ENCODE measurements around the gene PIEZO2.

PIEZO2 gene

DNA sequence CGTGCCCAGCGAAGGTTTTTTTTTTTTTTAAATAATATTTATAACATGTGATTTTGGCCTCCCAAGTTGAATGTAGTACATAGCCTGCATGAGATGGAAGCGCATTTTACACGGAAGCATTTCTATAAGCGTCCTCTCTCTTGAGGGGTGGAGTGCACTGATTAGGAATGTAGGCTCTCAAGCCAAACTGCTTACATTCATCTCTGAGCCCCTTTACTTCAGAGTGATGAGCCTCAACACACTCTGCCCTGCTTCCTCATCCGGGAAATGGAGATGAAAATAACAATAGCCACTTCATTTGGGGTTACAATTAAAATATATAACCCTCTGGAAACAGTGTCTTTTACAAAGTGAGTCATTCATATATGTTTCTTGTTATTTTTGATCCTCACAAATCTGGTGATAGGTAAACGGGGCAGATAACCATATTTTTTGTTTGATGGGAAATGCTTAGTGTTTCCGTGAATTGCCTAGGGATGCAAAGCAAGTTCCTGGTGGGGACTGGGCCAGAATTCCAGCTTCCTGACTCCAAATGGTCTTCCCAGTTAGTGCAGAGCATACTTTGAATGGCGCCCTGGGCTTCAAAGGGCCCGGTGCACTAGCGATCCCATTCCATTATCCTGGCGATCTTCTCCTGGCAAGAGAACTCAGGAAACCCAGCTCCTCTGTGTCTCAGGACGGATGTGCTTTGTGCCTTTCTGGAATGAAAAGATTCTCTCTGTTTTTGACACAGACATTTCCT lies 124.3 kb downstream of the PIEZO2 start:
- DNase-seq: no peak

DNA sequence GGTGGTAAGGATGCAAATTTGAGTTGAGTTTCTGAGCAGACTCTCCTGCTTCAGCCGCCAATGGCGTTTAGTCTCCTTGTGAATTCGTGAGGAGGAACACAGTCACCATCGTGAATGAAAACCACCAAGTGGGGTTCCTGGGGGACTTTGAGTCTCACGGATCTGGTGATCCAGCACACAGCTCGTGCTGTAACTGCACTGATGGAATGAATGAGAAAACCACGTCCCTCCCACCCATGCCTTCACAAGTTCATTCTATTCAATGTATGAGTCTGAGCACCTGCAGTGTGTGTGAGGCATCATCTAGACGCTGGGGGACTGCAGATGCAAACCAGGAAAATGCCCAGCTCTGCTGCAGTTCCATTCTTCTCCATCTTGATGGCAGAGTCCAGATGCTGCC lies 127.9 kb downstream of the PIEZO2 start:
- no peak for DNase-seq

DNA sequence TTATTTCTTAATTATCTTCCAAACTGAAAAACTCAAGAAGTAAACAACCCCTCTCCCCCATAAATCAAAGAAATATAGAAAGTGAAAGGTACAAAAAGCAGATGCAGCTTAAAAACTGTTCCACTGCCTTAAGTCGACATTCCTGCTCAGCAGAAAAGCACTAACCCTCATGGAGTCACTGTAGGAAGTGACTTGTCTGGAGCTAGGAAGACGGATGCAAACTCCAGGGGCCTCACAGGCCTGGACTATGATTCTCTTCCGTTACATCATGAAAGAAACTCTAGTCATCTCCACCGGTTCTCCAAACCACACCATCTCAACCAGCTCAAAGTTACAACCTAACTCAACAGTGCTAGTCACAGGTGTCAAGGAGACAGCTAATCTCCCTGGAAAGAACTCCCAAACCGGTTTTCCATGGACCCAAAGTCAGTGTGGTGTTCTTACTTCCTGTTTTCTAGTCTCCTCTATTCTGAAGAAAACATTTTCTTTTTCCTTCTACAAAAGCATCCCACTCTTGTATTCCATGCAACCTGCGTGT lies 128.4 kb downstream of the PIEZO2 start:
- DNase-seq: no peak

DNA sequence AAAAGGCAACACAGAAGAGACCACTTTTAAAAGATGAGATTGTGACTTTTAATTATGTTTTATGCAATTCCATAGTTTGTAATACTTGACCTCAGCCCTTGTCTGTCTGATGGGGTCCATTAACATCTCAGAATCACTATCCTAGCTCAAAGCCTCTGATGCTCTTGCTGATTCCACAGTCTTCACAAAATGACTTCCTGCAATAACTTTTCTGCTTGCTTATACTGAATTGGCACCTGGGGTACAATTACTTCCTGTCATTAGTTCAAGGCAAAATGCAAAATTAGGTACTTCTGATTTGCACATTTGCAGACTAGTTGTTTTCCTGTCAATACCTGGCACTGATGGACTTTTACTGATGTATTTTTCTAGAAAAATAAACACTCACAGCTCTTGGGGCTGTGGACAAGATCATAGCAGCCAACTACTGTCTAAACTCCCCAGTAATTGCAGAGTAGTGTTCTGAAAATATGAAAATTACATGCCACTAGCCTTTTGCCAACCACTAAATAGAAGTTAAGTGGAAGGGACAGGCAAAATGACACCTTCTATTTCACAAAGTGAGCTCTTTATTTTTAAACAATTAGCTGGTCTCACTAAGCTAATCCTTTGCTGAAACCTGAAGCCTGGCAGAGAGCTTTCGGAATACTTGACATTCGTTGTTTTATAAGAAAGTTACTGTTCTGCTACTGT lies 129.1 kb downstream of the PIEZO2 start:
- DNase-seq: no peak

DNA sequence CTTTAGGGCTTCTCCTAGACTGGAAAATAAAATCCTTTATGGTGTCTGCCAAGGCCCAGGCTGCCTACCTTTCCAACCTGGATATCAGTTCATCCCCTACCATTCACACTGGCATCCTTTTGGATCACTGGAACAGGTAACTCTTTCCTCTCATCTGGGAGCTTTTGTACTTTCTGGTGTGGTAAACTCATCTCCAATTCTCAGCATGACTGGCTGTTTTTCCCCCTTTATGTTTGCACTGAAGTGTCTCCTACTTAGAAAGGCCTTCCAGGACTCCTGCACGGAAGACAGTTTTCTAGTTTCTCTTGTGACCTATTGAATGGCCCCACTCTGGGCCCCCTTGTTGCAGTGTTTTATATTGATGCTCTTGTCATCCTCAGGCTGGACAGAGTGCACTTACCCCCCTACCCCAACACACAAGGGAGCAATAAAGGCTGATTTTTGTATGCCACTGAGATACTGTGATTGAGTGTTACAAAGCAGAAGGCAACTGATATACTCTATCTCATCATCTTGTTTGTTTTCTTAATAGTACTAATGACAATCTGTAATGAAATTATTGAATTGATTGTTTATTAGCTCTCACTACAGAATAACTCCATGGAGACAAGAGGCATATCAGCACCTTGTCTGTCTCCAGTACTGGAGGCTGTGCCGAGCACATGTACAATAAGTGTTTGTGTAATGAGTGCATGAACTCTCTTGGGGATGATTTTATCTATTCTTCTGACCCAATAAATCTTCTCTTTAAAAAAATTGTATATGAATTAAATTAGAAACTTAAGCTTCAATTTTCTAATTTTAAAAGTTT lies 129.9 kb downstream of the PIEZO2 start:
- no peak for DNase-seq

DNA sequence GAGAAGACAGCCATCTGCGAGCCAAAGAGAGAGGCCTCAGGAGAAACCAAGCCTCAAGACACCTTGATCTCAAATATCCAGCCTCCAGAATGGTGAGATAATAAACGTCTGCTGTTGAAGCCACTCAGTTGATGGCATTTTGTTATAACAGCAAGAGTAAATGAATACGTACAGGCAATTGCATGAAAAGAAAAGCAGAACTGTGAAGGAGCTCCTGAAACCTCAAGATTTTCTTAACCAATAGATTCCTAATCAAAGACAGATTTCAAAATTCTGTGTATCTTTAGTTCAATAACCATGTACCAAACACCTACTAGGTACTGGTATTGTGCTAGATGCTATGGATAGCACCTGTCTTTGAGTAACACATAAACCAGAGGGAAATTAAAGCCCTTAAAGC lies 139.5 kb downstream of the PIEZO2 start:
- no peak for DNase-seq

DNA sequence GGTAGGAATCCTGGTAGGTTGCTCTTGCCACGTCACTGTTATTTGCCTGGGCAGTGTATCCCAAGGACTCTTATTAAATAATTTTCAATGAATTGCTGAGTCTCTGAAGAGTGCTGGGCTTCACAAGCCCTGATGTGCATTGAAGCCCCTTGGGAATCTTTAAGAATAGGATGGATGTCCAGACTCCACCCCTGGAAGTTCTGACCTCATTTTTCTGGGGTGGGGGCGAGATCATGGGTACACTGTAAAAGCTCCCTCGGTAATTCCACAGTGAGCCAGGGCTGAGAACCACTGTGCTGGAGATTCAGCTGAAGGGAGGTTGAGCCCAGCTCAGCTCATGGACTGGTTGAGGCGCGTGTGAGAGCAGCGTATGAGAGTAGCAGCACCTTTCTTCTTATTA lies 140.2 kb downstream of the PIEZO2 start:
- DNase-seq: no peak

DNA sequence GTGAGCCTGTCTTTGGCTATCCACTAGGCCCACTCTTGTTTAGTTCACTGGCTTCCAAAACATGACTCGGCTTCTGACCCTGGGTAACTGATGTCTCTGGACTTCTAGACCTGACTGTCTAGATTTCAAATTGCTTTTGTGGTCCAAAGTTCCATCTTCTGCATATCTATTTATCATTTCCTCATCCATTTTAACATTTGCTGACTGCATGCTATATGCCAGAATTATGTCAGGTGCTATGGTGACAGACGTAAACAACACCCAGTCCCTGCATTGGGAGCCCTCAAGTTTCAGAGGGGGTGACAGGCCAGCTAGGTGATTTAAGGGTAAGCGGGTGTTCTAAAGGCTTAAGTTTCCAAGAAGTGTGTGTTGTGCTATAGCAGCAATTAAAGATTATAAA lies 140.9 kb downstream of the PIEZO2 start:
- DNase-seq: no peak

DNA sequence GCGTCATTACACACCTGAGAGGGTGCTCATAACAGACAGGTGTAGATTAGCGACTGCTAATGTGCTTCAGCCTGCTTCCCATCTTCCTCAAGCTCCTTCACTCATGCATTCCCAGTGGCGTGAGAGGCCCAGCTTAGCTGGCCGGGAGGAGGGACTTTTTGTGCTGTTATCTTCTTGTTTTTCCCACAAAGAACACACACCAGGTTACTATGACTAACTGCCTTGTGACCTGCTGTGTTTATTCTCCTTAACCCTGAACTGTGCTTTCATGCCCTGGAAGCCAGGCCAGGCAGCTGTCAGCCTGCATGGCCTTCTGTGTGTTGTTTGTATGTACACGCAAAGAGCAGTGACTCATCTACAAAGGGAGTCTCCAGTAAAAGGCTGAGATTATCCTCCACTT lies 143.8 kb downstream of the PIEZO2 start:
- no peak for DNase-seq

DNA sequence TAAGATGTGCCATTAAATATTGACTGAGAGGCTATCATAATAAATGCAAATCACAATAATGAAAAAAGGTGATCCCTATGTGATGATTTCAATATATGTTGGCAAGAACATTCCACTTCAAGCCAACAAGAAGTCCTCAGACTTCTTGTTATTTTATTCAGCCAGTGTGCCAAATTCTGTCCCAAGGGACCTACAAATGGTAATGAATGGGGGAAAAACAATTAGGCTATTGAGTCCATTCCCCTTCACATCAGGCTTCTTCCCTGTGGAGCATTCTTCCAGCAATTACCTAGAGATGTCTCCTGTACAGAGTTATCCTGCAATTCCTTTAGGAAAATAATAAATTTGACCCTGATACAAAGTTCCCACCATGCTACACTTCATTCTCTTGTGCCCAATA lies 144.4 kb downstream of the PIEZO2 start:
- DNase-seq: no peak

DNA sequence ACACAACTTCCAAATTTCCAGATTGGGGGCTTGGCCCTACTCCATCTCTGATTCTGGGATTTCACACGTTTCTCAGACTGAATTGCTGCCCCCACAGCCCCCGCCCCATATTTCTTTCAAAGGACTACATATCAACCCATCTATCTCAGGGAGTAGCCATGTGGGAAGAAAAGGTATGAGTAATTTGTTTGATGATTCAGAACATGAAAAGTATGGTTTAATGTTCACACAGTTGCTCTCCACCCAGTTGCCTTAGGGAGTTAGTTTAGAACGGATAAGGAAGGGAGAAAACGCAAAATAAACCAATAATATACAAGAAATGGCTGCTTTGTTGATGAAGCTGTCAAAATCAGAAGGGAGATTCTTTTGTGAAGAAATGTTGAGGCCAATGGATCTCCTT lies 145.1 kb downstream of the PIEZO2 start:
- DNase-seq: no peak

DNA sequence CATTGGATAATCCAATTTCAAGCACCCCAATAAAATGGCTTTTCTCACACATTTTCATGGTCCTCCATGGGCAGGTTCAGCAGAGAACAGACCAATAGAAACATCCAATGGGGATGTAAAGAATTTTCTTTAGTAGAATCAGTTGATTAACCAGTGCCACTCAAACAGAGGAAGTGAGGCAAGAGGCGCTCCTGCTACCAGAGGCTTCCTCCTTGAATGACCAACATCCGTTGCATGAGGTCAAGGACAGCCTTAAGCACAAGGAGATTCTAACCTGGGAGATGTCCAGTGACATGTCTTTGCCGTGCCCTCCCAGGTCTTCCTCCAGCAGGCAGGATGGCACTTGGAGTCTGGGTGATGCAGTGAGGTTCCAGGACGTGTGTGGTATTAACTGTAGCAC lies 146.6 kb downstream of the PIEZO2 start:
- DNase-seq: no peak

DNA sequence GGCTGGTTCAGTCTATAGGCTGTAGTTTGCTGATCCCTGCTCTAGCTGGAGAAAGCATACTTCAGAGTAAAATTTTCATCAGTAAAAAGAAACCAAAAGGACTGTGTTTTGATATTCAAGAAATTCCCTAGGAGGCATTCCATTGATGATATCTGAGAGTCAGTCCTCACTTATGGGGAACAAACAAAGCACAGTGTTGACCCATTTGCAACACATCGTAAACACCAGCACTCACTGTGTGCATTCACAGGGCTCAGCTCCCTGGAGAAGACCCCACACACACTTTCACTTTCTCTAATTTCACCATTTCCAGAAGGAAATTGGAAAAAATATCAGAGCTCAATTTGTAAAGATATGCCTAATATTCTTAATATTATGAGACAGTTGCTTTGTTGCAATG lies 147.1 kb downstream of the PIEZO2 start:
- no peak for DNase-seq

DNA sequence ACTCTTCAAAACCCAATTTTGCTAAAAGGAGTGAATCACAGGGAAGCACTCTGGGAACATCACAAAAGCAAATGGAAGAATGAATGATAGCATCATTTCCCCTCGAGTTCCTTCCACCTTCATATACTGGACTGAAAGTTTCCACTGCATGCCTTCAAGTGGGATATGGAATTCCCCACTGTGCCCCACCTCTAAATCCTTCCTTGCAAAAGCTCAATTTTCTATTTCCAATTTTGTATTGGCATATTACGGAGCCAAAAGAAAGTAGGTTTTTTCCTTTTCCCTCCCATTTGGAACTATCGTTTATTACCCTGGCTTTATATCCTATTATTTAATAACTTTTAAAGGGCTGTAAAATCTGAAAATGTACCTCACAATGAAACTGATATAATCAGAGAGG lies 149.3 kb downstream of the PIEZO2 start:
- DNase-seq: no peak

DNA sequence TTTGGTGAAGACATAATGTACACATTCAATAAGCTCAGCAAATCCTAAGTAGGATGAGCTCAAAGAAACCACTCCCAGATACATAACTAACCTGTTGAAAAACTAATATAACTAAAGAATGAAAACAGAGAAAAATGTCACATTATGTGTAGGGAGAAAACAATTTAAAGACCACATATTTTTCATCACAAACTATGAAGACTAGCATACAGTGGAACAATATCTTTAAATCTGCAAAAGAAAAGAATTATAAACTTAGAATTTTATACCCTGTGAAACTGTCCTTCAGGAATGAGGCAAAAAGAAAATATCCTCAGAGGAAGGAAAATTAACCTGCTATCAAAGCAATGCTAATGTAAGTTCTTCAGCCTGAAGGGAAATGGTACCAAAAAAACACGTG lies 151.5 kb downstream of the PIEZO2 start:
- DNase-seq: no peak

DNA sequence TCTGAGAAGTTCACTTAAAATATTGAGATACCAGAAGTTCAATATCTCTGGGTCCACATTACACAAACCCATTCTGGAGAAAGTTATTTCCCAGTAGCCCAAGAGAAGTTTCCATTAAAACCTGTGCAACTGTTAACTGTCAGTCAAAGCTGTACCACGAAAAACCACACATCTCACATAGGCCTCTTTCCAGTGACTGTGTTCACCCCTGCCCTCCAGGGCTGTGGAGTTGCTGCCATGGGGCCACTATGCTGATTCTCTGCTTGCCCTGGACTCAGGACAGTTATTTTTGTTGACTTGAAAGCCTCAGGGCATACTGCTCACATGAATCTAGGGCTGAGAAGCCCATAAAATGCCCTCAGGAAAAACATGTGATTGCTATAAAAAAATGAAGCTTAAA lies 153.8 kb downstream of the PIEZO2 start:
- DNase-seq: no peak

DNA sequence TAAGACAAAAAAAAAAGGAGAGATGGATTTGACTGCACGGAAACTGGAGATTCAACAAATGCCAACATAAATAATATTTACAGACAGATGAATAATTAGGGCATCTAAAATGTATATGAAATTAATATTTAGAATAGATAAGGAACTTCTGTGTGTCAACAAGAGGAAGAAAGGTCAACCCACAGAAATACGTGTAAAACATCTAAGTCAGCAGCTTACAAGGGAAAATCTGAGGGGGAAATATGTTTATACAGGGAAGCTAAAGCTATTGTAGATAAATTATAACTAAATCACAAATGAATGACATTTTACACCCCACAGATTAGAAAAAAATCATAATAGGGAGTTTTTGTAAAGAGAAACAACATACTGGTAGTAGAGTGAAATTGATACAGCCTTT lies 159.9 kb downstream of the PIEZO2 start:
- DNase-seq: no peak

DNA sequence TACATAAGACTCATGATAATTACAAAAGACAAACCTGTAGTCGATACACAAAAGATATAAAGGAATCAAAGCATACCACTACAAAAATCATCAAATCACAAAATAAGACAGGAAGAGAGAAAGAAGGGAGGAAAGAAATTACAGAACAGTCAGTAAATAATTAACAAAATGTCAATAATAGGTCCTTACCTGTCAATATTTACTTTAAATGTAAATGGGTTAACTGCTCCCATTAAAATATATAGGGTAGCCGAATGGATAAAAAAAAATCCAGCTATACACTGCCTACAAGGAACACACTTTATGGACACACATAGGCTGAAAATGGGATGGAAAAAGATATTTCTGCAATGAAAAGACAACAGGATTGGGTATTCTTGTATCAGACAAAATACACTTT lies 163.7 kb downstream of the PIEZO2 start:
- no peak for DNase-seq

DNA sequence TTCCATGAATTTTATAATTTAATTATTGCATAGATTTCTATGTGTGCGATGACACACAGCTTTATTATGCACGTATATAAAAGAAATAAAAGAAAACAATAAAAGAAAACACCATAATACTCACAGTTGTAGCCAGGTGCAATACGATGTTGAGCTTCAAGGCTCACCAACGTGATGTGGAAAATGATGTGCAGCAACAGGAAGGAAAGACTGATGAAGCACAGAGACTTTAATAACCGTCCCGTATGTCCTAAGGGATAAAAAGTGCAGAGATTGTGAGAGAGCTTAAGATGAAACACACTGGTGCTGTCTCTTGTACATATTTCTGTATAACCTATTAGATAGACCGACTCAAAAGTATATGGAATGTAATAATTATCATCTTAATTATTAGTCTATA lies 170.0 kb downstream of the PIEZO2 start:
- DNase-seq: no peak

DNA sequence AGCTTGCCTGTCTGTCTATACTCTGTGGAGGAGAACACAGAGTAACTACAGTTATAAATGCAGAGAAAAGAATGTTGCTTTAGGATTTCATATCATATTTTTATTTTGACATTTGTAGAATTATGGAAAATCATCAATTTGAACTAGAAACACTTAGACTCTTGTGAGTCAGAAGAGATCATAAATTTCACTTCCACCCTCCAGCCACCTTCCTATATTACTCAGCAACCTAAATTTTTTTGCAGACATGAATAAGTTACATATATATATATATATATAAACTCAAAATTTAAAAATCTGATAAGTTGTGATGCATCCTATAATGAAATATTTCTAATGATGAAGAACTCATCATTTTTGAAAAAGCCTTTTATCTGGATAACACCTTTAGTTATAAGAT lies 172.3 kb downstream of the PIEZO2 start:
- DNase-seq: no peak

DNA sequence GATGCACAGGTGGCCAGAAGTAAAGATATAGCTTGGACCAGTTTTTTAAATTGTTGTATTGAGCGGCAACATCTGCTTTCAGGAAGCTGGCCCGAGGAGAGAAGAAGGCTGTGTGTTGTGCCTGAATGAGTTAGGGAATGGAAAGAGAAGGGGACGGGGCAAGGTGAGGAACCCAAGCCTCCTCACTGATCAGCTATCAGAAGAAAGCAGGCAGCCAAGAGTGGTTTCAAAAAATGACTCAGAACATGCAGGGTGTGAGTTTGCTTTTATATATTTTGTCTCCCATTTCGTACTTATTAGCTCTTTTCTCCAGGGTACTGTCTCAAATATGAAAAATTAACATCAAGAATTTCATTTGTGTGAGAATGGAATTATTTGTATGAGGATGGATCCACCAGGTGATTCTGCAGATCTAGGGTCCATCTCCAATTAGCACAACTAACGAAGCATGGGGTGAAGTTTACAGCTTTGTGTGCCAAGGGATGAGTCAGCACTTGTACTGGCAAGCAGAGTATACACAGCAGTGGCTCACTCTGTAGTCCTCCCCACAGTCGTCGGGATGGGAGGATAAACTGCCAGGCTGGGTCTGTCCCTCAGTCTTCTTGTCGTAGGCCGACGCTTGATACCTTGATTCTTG lies 175.7 kb downstream of the PIEZO2 start:
- DNase-seq: no peak

DNA sequence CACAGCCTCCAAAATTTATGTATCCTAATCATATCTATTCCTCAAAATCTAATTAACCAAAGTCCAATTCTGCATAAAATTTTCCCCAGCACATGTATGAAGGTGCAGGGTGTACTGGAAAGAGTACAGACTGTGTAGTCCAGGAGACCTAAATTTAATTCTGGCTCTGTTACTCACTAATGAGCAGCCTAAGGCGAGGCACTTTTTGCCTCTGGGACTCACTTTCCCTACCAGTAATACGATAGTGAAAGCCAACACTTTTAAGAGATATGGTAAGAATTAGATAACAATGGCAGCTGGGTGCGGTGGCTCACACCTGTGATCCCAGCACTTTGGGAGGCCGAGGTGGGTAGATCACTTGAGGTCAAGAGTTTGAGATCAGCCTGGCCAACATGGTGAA lies 177.7 kb downstream of the PIEZO2 start:
- DNase-seq: no peak

DNA sequence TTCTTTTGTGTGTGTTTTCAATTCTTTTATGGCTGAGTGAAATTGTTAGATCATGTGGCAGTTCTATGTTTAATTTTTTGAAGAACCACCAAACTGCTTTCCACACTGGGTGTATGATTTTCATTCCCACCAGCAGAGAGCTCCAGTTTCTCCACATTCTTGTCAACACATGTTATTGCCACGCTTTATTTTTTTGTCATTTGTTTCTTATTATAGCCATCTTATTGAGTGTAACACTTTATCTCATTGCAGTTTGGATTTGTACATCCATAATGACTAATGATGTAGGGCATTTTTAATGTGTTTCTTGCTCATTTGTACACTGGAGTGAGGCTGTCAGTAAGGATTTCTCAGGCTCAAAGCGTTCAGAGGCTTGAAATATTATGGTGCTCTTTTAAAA lies 184.2 kb downstream of the PIEZO2 start:
- no peak for DNase-seq

All from NCI-H1930 (cell line).